HG03460 (cell line): ENCODE measurements around the gene LCAT.
"Not testable (repeated sequence)": the region's sequence is repeated elsewhere in the genome, so short reads cannot be mapped to it uniquely, and the experiment has no call there.

Experiments
- ATAC-seq: cut with Tn5 transposase; IDR thresholded peaks from one replicate; pipeline ENCODE4 v1.9.1; 2021; ENCODE audit not compliant: unreplicated experiment

Gene LCAT

DNA sequence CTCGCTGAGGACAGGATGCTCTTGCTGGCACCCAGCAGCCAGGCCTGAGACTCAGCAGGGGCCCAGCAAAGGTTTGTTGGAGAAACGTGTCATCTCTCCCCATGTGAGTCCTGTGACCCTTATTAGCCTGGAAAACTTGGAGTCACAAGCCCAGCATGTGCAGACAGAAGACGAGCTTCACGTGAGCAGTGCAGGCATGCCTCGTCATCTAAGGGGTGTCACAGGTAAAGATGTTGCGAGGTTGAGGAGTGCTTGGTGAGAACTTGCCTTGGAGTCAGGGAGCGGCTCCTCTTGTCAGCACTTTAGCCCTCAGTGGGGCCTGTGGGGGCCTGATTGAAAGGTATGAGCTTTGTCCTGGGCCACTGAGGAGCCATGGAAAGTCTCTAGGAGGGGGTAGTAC is 10.1 kb downstream of the LCAT start:
- no peak for ATAC-seq

- ATAC-seq, result no peak
Observed at GRCh38 chr16:67932462-67932840, 11.5 kb downstream of the LCAT start.

DNA sequence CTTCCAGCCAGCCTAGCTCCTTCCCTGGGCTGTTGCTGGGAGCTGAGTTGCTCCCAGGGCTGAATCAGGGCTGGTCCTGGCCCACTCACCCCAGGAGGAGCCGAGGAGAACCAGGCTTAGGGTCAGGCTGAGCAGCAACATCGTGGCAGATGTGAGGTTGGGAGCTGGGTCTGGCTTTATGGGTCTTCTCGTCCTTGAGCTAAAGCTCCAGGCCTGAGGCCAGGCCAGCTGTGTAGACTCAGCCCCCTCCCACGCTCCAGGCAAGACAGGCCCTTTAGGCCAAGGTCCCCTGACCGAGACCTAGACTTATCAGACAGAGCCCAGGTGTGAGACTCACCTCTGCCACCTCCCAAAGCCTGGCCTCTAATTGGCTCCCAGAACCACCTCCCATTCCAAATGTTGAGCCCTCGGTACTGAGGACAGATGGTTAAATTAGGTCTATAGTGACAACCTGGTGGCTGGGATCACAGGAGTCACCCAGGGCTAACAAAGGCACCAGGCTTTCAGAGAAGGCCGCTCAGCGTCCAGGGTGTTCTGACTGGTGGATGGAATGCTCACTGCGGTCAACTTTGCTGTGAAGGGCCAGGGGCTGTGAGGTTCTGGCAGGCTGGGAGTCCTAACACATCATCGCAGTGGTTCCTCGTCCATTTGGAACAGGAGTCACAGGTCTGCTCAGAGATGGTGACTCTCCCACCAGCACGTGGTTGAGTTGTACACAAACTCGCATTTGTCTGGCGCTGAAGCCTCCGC is 12.0 kb downstream of the LCAT start, which contains the start of gene CTRL:
CTRL (minus strand) TSS at position 151 of the 750 bp plus-strand sequence; CDS start at position 141, 10 bp downstream.
- ATAC-seq, result no peak

DNA sequence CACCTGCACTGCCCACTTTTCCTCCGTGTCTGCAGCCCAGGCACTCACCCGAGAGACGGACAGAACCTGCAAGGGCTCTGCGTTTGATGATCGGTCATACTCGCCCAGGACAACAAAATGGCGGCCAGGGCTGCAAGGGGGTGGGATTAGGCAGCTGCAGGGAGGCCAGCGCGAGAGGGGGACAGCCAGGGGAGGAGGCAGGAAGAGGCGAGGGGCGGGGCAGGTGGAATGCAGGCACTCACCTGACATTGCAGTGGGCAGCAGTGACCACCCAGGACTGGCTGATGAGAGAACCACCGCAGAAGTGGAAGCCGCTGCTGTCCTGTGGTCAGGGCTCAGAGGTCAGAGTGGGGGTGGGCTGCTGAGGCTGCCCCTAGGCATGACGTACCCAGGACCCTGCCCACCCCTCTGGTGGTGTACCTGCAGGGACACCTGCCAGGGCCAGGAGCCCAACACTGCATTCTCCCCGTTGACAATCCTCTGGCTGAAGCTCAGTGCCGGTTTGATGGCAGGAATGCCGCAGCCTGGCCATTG is 13.2 kb downstream of the LCAT start:
- no peak for ATAC-seq

GRCh38 chr16:67930191-67930590 is 13.7 kb downstream of the LCAT start:
- ATAC-seq, result no peak

- ATAC-seq, result no peak
Observed at GRCh38 chr16:67928561-67929364, 15.2 kb downstream of the LCAT start.

- ATAC-seq, result no peak
Observed at GRCh38 chr16:67928147-67928546, 15.8 kb downstream of the LCAT start.

DNA sequence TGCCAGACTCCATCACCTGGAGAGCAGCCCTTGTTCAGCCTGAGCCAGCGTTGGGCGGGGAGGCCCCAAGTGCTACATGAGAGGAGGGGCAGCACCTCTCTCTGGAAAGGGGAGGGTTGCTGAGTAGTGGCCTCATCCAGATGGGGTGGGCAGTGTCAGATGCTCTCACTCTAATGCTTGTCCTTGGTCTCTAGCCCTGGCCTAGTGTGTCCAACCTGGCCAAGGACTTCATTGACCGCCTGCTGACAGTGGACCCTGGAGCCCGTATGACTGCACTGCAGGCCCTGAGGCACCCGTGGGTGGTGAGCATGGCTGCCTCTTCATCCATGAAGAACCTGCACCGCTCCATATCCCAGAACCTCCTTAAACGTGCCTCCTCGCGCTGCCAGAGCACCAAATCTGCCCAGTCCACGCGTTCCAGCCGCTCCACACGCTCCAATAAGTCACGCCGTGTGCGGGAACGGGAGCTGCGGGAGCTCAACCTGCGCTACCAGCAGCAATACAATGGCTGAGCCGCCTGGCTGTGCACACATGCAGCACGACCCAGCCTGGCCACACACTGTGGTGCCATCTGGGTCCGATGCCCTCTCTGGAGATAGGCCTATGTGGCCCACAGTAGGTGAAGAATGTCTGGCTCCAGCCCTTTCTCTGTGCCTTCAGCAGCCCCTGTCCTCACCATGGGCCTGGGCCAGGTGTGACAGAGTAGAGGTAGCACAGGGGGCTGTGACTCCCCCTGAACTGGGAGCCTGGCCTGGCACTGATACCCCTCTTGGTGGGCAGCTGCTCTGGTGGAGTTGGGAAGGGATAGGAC is 16.6 kb downstream of the LCAT start:
- ATAC-seq, result no peak

GRCh38 chr16:67926181-67926750 is 17.7 kb downstream of the LCAT start:
- ATAC-seq, result no peak

DNA sequence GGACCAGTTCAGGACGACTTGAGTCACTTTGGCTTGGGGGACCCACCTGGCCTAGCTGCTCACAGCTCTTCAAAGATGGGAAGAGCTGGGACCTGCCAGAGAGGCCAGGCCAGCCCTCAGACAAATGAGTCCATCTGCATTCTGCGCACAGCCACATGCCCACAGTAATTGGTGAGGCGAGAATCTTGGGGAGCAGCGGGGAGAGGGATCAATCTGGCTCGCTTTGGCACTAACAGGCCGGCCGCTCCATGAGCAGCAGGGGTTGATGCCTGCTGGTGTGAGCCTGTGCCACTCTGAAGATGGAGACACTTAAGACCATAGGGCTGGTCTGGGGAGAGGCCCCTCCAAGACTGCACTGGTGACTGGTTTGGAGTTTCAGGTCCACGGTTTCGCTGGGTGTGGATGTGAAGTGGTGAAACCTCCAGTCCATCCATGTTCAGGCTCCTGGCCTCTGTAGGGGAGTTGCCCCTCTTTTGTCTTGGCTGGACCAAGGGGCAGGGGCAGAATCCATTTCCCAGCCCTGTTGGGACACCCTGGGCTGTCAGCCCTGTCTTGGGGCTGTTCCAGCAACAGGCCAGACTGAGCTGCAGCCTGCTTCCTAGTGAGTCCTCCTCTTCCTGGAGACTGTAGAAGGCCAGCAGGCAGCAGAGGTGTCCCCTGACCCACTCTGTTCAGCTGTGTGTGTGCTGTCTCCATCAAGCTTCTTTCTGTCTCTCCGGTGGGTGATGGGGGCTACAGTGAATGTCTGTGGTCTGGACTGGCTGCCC is 19.6 kb downstream of the LCAT start:
- ATAC-seq, result no peak

- no peak for ATAC-seq
Observed at GRCh38 chr16:67923414-67924116, 20.4 kb downstream of the LCAT start.

- ATAC-seq, result no peak
Observed at GRCh38 chr16:67922740-67923139, 21.2 kb downstream of the LCAT start.

- ATAC-seq, result no peak
Observed at GRCh38 chr16:67922221-67922620, 21.7 kb downstream of the LCAT start.

GRCh38 chr16:67919622-67920221 is 24.2 kb downstream of the LCAT start:
- no peak for ATAC-seq

DNA sequence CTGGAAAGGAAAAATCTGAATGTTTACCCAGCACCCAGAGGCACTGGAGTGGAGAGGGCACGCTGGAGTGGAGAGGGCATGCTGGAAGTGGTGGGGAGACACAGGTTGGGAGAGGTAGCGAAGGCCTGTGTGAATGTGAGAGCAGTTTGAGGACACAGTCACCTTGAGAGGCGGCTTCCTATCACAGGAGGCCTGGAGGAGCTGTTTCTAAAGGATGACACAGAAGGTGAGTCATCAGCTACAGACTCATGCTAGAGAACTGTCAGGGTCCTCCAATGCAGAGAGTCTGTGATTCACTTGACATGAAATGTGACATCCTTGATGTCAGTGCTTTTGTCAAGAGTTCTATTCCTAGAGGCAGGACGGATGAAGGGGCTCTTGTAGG is 26.1 kb downstream of the LCAT start:
- ATAC-seq, result no peak

DNA sequence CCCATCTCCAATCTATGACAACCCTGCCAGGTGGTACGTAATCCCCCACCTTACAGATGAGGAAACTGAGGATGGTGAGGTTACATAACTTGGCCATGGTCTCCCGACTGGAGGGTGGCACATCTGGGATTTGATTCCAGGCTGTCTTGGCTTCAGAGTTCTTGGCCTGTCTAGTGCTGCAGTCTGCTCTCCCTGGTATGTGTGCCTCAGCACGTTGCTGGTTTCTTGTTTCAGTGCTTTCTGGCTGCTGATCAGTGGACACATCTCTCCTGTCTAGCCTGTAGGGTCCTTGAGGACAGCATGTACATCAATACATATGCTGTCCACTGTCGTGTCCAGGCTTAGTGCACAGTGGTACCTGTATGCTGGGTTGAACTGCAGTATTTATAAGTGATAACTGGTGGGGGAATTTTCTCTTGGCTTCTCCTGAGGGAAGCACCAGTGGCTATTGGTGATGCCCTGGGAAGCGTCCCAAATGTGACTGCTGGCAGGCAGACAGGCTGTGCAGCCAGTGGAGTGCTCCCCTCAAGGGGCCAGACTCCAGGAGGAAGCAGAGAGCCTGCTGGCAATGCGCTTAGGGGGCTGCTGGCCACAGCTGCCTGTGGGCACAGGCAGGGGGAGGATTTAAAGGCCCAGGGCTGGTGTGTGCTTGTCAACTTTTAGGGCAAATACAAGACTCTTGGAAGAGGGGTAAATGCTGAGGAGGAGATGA is 26.6 kb downstream of the LCAT start:
- no peak for ATAC-seq

GRCh38 chr16:67915831-67916723 is 27.8 kb downstream of the LCAT start:
- no peak for ATAC-seq

DNA sequence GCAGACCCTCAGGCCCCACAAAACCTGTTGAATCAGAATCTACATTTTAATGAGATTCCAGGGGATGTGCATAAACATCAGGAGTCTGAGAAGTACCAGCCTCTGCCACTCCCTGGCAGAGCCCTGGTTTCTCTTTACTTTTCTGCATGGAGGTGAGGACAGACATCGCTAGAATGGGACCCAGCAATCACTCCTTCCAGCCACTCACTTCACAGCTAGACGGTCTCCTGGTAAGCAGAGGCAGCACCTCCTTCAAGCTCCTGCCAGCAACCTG is 28.5 kb downstream of the LCAT start:
- ATAC-seq, result not testable (repeated sequence)
